OCI-M2 (cell line): Measurements from ENCODE around the gene TTC23.

ENCODE experiments used
- DNase-seq: peaks from one replicate; lab custom pipeline; 2025; ENCODE audit not compliant: unreplicated experiment; lab: John Stamatoyannopoulos, UW

The TTC23 gene

GRCh38 chr15:99140590-99140989 is 108.8 kb downstream of the TTC23 start:
- no peak for DNase-seq

GRCh38 chr15:99139276-99139675 is 110.1 kb downstream of the TTC23 start:
- DNase-seq: no peak

- no peak for DNase-seq
These were observed 110.8 kb downstream of the TTC23 start for GRCh38 chr15:99138491-99138982.

- no peak for DNase-seq
These were observed 111.5 kb downstream of the TTC23 start for GRCh38 chr15:99137877-99138276.

GRCh38 chr15:99137111-99137546 is 112.3 kb downstream of the TTC23 start:
- no peak for DNase-seq

GRCh38 chr15:99135194-99135593 is 114.2 kb downstream of the TTC23 start:
- DNase-seq: no peak

- no peak for DNase-seq
These were observed 115.0 kb downstream of the TTC23 start for GRCh38 chr15:99134317-99134821.

- DNase-seq: no peak
These were observed 116.6 kb downstream of the TTC23 start for GRCh38 chr15:99132634-99133287.

- DNase-seq: no peak
These were observed 117.3 kb downstream of the TTC23 start for GRCh38 chr15:99132122-99132521.

- no peak for DNase-seq
These were observed 117.8 kb downstream of the TTC23 start for GRCh38 chr15:99131441-99132023.

GRCh38 chr15:99130765-99131440 is 118.5 kb downstream of the TTC23 start:
- no peak for DNase-seq

GRCh38 chr15:99130314-99130713 is 119.1 kb downstream of the TTC23 start:
- DNase-seq: no peak

GRCh38 chr15:99129644-99130043 is 119.7 kb downstream of the TTC23 start:
- no peak for DNase-seq

- no peak for DNase-seq
These were observed 121.0 kb downstream of the TTC23 start for GRCh38 chr15:99128411-99128810.

GRCh38 chr15:99127773-99128172 is 121.6 kb downstream of the TTC23 start:
- DNase-seq: no peak

GRCh38 chr15:99126930-99127329 is 122.5 kb downstream of the TTC23 start:
- DNase-seq: no peak

GRCh38 chr15:99126131-99126588 is 123.2 kb downstream of the TTC23 start:
- DNase-seq: no peak

- no peak for DNase-seq
These were observed 124.1 kb downstream of the TTC23 start for GRCh38 chr15:99125061-99125891.

GRCh38 chr15:99124641-99125040 is 124.7 kb downstream of the TTC23 start:
- DNase-seq: no peak

GRCh38 chr15:99123713-99124451 is 125.5 kb downstream of the TTC23 start:
- no peak for DNase-seq
